Measurements from ENCODE around the gene GPR180.

GPR180 gene

DNA sequence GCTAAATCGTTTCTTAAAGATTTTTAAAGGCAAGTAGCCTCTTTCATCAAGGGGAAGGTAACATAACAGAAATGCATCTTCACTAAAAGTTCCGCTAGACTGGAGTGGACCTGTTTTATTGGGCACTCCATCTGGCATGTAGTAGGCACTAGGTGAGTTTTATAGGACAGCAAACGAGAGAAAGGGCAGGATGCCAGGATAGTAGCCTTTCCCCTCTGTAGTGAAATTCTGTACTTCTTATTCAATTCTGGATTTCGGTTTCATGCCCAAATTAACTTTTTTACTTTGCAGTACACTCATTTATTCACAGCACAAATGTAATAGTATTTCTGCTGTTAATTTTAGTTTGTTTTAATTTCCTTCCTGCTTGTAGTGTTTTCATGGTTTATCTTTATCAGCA lies 45.2 kb downstream of the GPR180 start:
- no peak for DNase-seq (ENCODE audit: low read depth in 2 of 2)

- no peak for DNase-seq (ENCODE audit: low read depth in 2 of 2)
Measured at GRCh38 chr13:94656176-94656575, 54.5 kb downstream of the GPR180 start.

DNA sequence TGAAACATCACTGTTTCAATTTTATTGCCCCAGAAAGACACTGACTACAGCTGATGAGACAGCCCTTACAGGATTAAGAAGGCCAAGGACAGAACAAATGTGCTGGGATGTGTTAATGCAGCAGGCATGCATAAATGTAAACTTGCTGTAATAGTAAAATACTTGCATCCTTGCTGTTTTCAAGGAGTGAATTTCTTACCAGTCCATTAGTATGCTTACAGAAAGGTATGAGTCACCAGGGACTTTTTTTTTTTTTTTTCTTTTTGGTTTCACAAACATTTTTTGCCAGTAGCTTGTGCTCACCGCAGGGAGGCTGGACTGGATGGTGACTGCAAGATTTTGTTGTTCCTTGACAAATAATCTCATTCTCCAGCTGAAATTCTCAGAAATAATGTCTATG lies 55.1 kb downstream of the GPR180 start:
- DNase-seq (ENCODE audit: low read depth in 2 of 2): no peak

- DNase-seq (ENCODE audit: low read depth in 2 of 2): no peak
Measured at GRCh38 chr13:94657167-94657566, 55.5 kb downstream of the GPR180 start.

DNA sequence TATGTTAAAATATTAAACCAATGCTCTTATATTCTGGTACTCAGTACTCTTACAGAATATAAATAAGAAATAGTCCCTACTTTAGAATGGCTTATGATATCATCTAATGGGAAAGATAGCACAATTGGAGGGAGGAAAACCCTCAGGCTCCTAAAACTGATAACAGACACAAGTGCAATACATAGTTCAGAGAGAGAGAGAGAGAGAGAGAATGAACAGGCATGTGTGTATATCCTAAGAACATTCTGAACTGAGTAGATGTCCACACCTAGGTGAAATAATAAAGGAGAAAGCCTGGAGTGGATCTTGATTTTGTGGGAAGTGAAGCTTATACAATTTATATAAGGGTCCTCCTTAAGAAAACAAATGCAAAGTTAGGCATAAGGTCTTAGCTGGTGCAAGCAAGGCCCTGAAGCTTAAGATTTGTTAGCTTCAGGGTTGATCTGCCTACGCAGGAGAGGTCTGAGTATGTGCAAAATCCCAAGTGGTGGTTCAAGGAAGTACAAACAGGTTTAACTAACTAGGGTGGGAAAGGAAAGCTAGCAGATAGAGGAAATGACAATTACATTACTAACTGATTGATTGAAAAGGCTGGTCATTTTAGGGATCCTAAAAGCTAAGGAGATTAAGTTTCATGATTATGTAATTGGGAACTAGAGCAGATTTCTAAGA lies 57.4 kb downstream of the GPR180 start:
- no peak for DNase-seq (ENCODE audit: low read depth in 2 of 2)

DNA sequence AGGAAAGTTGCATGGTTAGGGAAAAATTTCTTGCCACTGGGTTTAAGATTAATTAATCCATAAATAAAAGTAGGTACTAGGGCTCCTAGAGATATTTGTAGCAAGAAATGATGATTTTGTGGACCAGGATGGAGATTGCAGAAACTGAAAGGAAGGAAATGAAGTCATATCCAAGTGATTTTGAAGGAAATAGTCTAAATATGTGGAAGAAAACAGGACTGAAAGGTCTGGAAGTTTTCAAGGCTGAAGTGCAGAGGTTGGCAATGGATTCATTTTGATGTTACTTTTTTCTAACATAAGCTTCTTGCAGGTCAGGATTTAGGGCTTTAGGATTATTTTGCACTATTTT lies 57.9 kb downstream of the GPR180 start:
- no peak for DNase-seq (ENCODE audit: low read depth in 2 of 2)

- DNase-seq (ENCODE audit: low read depth in 2 of 2): no peak
Measured at GRCh38 chr13:94660695-94661326, 59.2 kb downstream of the GPR180 start.

DNA sequence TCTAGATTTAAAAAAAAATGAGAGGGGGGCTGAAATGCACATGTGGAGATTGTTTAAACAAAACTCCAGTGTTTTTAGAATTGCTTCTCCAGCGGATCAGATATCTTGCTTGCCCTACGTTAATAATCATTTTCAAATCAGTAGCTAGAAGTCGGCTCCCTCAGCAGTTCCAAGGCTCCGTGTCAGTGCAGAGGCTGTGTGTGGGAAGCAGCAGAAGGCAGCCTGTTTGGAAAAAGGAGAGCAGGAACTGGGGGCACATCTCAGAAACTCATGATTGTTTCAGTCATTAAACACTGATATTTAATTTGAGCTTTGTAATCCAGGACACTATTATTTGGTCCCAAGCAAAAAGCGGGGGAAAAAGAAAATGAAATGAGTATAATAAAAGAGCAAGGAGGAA lies 59.7 kb downstream of the GPR180 start:
- no peak for DNase-seq (ENCODE audit: low read depth in 2 of 2)

- no peak for DNase-seq (ENCODE audit: low read depth in 2 of 2)
Measured at GRCh38 chr13:94662274-94662945, 60.8 kb downstream of the GPR180 start.

DNA sequence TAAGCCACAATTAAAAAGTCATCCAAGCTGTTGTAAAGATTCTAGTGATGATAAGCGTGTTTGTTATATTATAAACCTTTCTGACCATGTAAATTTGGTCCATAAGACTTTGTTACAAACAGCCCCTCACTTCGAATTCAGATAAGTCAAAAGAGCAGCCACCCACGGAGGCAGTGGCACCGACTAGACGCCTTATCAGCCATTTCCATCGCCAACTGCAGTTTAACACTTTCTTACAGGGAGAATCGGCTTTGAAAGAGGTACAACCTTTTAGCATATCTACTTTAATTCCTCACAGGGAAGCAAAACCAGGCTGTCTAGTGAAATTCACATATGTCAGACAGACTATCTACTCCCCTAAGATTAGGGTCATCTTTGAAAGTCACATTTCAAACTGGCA lies 63.2 kb downstream of the GPR180 start:
- DNase-seq (ENCODE audit: low read depth in 2 of 2): no peak

- no peak for DNase-seq (ENCODE audit: low read depth in 2 of 2)
Measured at GRCh38 chr13:94666065-94666464, 64.4 kb downstream of the GPR180 start.

GRCh38 chr13:94667190-94667589 lies 65.5 kb downstream of the GPR180 start:
- DNase-seq (ENCODE audit: low read depth in 2 of 2): no peak

DNA sequence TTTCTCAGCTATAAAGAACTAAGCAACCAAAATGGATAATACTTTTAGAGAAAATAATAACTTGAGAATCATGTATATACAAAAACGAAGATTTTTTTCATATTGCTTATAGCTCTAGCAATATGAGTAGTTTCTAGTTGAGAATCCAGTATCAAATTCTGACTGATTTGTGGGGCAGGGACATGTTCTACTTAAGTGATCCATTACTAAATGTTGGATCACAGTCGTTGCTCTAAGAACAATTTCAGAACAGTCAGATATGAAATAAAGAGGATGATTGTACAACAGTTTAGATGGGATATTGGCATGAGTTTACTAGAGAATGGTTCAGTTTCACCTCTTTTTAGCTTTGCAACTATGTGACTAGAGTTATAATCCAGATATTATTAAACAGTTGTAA lies 70.7 kb downstream of the GPR180 start:
- DNase-seq (ENCODE audit: low read depth in 2 of 2): no peak

DNA sequence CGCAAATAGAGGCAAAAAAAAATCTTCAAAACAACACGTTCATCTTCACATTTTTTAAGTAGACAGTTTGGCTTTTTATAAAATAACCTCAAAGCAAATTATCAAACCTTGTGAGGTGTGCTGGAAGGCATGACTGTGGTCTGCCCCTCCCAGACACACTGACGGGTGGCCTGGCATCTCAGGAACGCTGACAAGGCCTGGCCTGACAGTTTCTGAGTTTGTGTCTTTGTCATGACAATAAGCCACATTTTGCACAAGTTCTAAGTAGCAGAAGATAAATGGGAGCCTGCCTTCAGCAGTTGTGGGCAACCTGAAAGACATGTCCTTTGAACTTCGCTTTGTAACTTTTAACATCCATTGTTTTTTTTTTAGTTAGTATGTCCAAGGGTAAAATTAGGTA lies 72.2 kb downstream of the GPR180 start:
- no peak for DNase-seq (ENCODE audit: low read depth in 2 of 2)

- DNase-seq (ENCODE audit: low read depth in 2 of 2): peak; percentile 34 to 54
Measured at GRCh38 chr13:94674609-94675348, 73.1 kb downstream of the GPR180 start.

GRCh38 chr13:94677799-94678198 lies 76.1 kb downstream of the GPR180 start:
- DNase-seq (ENCODE audit: low read depth in 2 of 2): no peak

GRCh38 chr13:94678845-94679244 lies 77.2 kb downstream of the GPR180 start:
- DNase-seq (ENCODE audit: low read depth in 2 of 2): no peak

DNA sequence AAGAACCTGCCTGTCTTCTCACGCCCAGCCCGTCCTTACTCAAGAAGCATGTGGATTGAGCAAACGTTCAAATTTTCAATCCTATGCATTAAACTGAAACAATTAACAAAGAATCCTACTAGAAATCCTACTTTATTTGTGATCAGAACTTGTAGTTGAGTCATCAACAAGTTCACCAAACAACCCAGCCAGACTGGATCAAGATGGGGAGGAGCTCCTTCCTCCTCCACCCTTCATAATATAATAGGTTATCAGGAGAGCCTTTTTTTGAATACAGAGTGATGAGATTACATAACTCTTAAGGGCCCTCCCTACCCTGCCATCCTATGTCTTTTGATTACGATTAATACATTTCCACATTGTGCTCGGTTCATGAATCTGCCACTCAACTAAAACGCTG lies 78.0 kb downstream of the GPR180 start:
- DNase-seq (ENCODE audit: low read depth in 2 of 2): no peak

DNA sequence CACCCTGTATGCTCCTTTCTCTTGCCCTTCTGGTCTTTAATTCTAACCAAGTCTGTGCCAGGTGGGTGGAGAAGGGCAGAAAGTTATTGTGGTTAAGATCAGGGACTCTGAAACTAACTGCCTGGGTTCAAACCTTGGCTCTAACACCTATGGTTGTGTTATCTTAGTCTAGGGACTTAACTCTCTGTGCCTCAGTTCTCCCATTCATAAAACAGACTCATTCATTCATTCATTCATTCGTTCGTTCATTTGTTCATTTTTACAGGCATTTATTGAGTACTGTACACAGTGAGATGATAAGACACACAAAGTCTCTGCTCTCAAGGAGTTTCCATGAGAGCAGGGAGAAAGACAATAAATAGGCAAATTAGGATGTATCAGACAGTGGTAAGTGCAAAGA lies 80.6 kb downstream of the GPR180 start:
- no peak for DNase-seq (ENCODE audit: low read depth in 2 of 2)

- no peak for DNase-seq (ENCODE audit: low read depth in 2 of 2)
Measured at GRCh38 chr13:94683409-94683808, 81.8 kb downstream of the GPR180 start.
